Left cardiac atrium (tissue), 4 donors: ENCODE results near the gene PEX5L. TPM values are rescaled to one million over a fixed set of nuclear protein-coding genes. Genes with fewer than 3 reads are reported as not detected.

Source experiments
- ATAC-seq, 2 donors: fragments of 200-7000 bp; cut with Tn5 transposase; one replicate each; pipeline ENCODE4 v1.9.1; 2020; ENCODE audit warnings: mild to moderate bottlenecking in 2 of 2, moderate library complexity in 2 of 2
- DNase-seq: peaks from one replicate; pipeline ENCODE4 v3.0.0-alpha.2; 2020
- intact Hi-C, 2 donors: fragments of 100-400 bp; cut with DNase I; formaldehyde crosslinking; loops; one replicate each; pipeline versions ENCODE4 v1.14.1 to v1.15.1; 2022 to 2023
- total RNA-seq, 2 donors: library from RNA; stranded (reverse); fragmentation: NEBNext Ultra II Directional; extraction: Animal tissue kit (Norgen Biotek cat#: 25700); gene quantifications; one replicate each; pipeline ENCODE4 v1.2.1, GENCODE V29; 2021
- donor health status: DM: no; HTN: yes; CAD: no.
- donor health status: DM: no; HTN: yes; CAD: no; lungs with severe emphysema.
- donor health status: DM: yes; HTN: yes; CAD: no.
- donor health status: Dilated cardiomyopathy.

Gene PEX5L
- total RNA-seq, 2 donors from 2014 or later = 0.39 to 1.4 TPM

- intact Hi-C loops = no loop called here
Observed at GRCh38 chr3:179760944-179761343, 275.8 kb downstream of the PEX5L start.

GRCh38 chr3:179750720-179751328 is 285.9 kb downstream of the PEX5L start:
- DNase-seq = no peak
- intact Hi-C loops = no loop called here
- no peak for ATAC-seq

More at GRCh38 chr3:179760944-179761343, 275.8 kb downstream of the PEX5L start:
- ATAC-seq = no peak
- DNase-seq = no peak

DNA sequence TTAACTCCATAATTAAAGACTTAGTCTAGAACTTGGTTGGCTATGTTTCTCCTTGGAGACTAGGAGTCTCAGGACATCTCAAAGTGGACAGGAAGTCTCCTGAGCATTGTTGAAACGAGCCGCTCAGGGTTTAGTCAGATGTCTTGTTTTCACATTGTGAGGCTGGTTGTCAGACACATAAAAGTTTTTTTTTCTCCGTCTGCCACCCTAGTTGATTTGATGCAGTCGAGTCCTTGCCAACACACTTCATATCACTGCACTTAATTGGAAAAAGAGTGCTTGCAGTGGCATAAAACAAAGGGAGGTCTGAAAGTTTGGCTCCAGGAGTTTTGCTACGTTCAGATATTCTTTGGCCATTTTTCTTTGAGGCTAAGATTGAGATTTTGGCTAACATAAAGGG is 291.0 kb downstream of the PEX5L start:
- ATAC-seq (no peak), DNase-seq (no peak)
- intact Hi-C loops = no loop called here

- no peak for ATAC-seq
- no peak for DNase-seq
- intact Hi-C loops = no loop called here
Observed at GRCh38 chr3:179745079-179745478, 291.7 kb downstream of the PEX5L start.
